ENCODE data around the gene ADCY1. TPM values are rescaled to one million over a fixed set of nuclear protein-coding genes. Genes with fewer than 3 reads are reported as not detected.

ADCY1 gene
- total RNA-seq, 6 donors from 2014 or later, result 0.46 to 4.1 (median 1.2) TPM

GRCh38 chr7:45680776-45681175 lies 106.6 kb downstream of the ADCY1 start:
- no peak for ATAC-seq (ENCODE audit: low FRiP score in 2 of 2)
- Histone ChIP-seq H3K27ac (no peak overlapping the region), H3K36me3 (no peaks in the 10 kb centered on the region), H3K9me3 (no peaks in the 10 kb centered on the region), H3K4me1 (peaks cover 0 to 5% (median 2%) of the 10 kb centered on the region in 4 donors), H3K4me3 (no peak overlapping the region), H3K27me3 (no peaks in the 10 kb centered on the region)
- DNase-seq, result peak in 1 of 2 donors; percentile 10
- 88 to 90% methylated on average over 6 of the region's 6 CpGs for WGBS, 2 donors
- TF ChIP-seq CTCF (IDR thresholded peaks at IDR 0.05) (no peak), EP300 (IDR thresholded peaks at IDR 0.05) (no peak), POLR2AphosphoS5 (IDR thresholded peaks at IDR 0.05) (no peak), POLR2A (IDR thresholded peaks at IDR 0.05) (no peak)

GRCh38 chr7:45681596-45682357 lies 107.6 kb downstream of the ADCY1 start:
- peak in 1 of 2 donors; percentile 17 for DNase-seq

GRCh38 chr7:45682358-45682735 lies 108.2 kb downstream of the ADCY1 start:
- Histone ChIP-seq H3K36me3 (no peaks in the 10 kb centered on the region), H3K4me3 (no peak overlapping the region), H3K27me3 (no peaks in the 10 kb centered on the region), H3K9me3 (no peaks in the 10 kb centered on the region), H3K4me1 (peaks cover 0 to 5% (median 2%) of the 10 kb centered on the region in 4 donors), H3K27ac (no peak overlapping the region)
- TF ChIP-seq CTCF (IDR thresholded peaks at IDR 0.05), result no peak
- TF ChIP-seq POLR2A (IDR thresholded peaks at IDR 0.05), result no peak
- no peak for TF ChIP-seq POLR2AphosphoS5 (IDR thresholded peaks at IDR 0.05)
- no peak for TF ChIP-seq EP300 (IDR thresholded peaks at IDR 0.05)
- DNase-seq (peak; percentile 14 to 34), ATAC-seq (ENCODE audit: low FRiP score in 2 of 2) (no peak)
- WGBS, 2 donors, result 75 to 83% methylated on average over 4 to 7 of the region's 7 CpGs

More at GRCh38 chr7:45681596-45682357, 107.6 kb downstream of the ADCY1 start:
- no peak for ATAC-seq (ENCODE audit: low FRiP score in 2 of 2)
- H3K4me1 ChIP-seq, result peaks cover 0 to 5% (median 2%) of the 10 kb centered on the region in 4 donors
- H3K27ac ChIP-seq, result no peak overlapping the region
- 84 to 90% methylated on average over 12 to 13 of the region's 13 CpGs for WGBS, 2 donors
- H3K27me3 ChIP-seq, result no peaks in the 10 kb centered on the region
- TF ChIP-seq EP300 (IDR thresholded peaks at IDR 0.05), result no peak
- no peaks in the 10 kb centered on the region for H3K36me3 ChIP-seq
- H3K9me3 ChIP-seq, result no peaks in the 10 kb centered on the region
- H3K4me3 ChIP-seq, result no peak overlapping the region

- H3K4me3 ChIP-seq, result no peak overlapping the region
- ATAC-seq (ENCODE audit: low FRiP score in 2 of 2), result no peak
- H3K9me3 ChIP-seq, result no peaks in the 10 kb centered on the region
- H3K27me3 ChIP-seq, result no peaks in the 10 kb centered on the region
- H3K27ac ChIP-seq, result no peak overlapping the region
- H3K36me3 ChIP-seq, result no peaks in the 10 kb centered on the region
- peaks cover 0 to 5% (median 2%) of the 10 kb centered on the region in 4 donors for H3K4me1 ChIP-seq
- DNase-seq, result peak in 1 of 2 donors; percentile 12
- no peak for TF ChIP-seq CTCF (IDR thresholded peaks at IDR 0.05)
- TF ChIP-seq POLR2AphosphoS5 (IDR thresholded peaks at IDR 0.05), result no peak
- no peak for TF ChIP-seq POLR2A (IDR thresholded peaks at IDR 0.05)
- TF ChIP-seq EP300 (IDR thresholded peaks at IDR 0.05), result no peak
- WGBS, 2 donors, result 92 to 93% methylated on average over 7 of the region's 7 CpGs
Measured at GRCh38 chr7:45682836-45683555, 108.8 kb downstream of the ADCY1 start.

GRCh38 chr7:45683556-45684148 lies 109.5 kb downstream of the ADCY1 start:
- peaks cover 0 to 5% (median 2%) of the 10 kb centered on the region in 4 donors for H3K4me1 ChIP-seq
- no peaks in the 10 kb centered on the region for H3K27me3 ChIP-seq
- DNase-seq (peak in 1 of 2 donors; percentile 24), ATAC-seq (ENCODE audit: low FRiP score in 2 of 2) (no peak)
- no peak overlapping the region for H3K4me3 ChIP-seq
- H3K36me3 ChIP-seq, result no peaks in the 10 kb centered on the region
- 89 to 95% methylated on average over 10 to 13 of the region's 13 CpGs for WGBS, 2 donors
- H3K27ac ChIP-seq, result no peak overlapping the region
- H3K9me3 ChIP-seq, result no peaks in the 10 kb centered on the region
- TF ChIP-seq EP300 (IDR thresholded peaks at IDR 0.05), result no peak
- TF ChIP-seq POLR2A (IDR thresholded peaks at IDR 0.05), result no peak
- TF ChIP-seq POLR2AphosphoS5 (IDR thresholded peaks at IDR 0.05), result no peak
- no peak for TF ChIP-seq CTCF (IDR thresholded peaks at IDR 0.05)
